HG03039 (cell line): Measurements from ENCODE around the gene C12orf56.

Experiments used
- ATAC-seq: cut with Tn5 transposase; IDR thresholded peaks from one replicate; pipeline ENCODE4 v1.9.1; 2021; ENCODE audit warnings: mild to moderate bottlenecking, moderate library complexity; ENCODE audit not compliant: unreplicated experiment

Gene C12orf56

GRCh38 chr12:64390275-64390851 is at the start of gene C12orf56:
TSS of gene C12orf56 (minus strand) at chr12:64390758. CDS start at chr12:64390565, 193 bp downstream.
- ATAC-seq: no peak

GRCh38 chr12:64440100-64440499 is 49.5 kb upstream of the C12orf56 start:
- ATAC-seq: no peak

- ATAC-seq: no peak
Observed at GRCh38 chr12:64433915-64434314, 43.4 kb upstream of the C12orf56 start.

- no peak for ATAC-seq
Observed at GRCh38 chr12:64431791-64432190, 41.2 kb upstream of the C12orf56 start.

- no peak for ATAC-seq
Observed at GRCh38 chr12:64430886-64431285, 40.3 kb upstream of the C12orf56 start.

GRCh38 chr12:64428956-64429355 is 38.4 kb upstream of the C12orf56 start:
- ATAC-seq: no peak

GRCh38 chr12:64427988-64428387 is 37.4 kb upstream of the C12orf56 start:
- ATAC-seq: no peak

GRCh38 chr12:64419696-64420095 is 29.1 kb upstream of the C12orf56 start:
- no peak for ATAC-seq

GRCh38 chr12:64418209-64418608 is 27.7 kb upstream of the C12orf56 start:
- no peak for ATAC-seq

GRCh38 chr12:64413884-64414283 is 23.3 kb upstream of the C12orf56 start:
- no peak for ATAC-seq

- ATAC-seq: no peak
Observed at GRCh38 chr12:64412459-64412858, 21.9 kb upstream of the C12orf56 start.

- ATAC-seq: no peak
Observed at GRCh38 chr12:64411427-64411826, 20.9 kb upstream of the C12orf56 start.

GRCh38 chr12:64407342-64408223 is 17.0 kb upstream of the C12orf56 start:
- ATAC-seq: no peak

GRCh38 chr12:64404470-64405256 is 14.1 kb upstream of the C12orf56 start:
- ATAC-seq: peak; percentile 22

GRCh38 chr12:64403707-64404469 is 13.3 kb upstream of the C12orf56 start, which contains the start of gene XPOT:
TSS of gene XPOT (plus strand) at chr12:64404392. CDS start at chr12:64410036, 5,644 bp downstream.
- peak; percentile 94 for ATAC-seq

- ATAC-seq: no peak
Observed at GRCh38 chr12:64402181-64402580, 11.6 kb upstream of the C12orf56 start.

- no peak for ATAC-seq
Observed at GRCh38 chr12:64400041-64400440, 9.5 kb upstream of the C12orf56 start.

GRCh38 chr12:64395739-64396138 is 5.2 kb upstream of the C12orf56 start:
- ATAC-seq: no peak

GRCh38 chr12:64392221-64392620 is 1.7 kb upstream of the C12orf56 start:
- no peak for ATAC-seq

GRCh38 chr12:64389154-64389553 is 1.4 kb downstream of the C12orf56 start:
- no peak for ATAC-seq
